ENCODE measurements around the gene CCDC158. TPM values are rescaled to one million over a fixed set of nuclear protein-coding genes. Genes with fewer than 3 reads are reported as not detected.

CCDC158 gene
- total and polyA plus RNA-seq, 2 of the 4 experiments (the other 2 are of a cell fraction) = not detected

- Histone ChIP-seq H3K14ac (replicated peaks; ENCODE audit: low read depth, low read length) (no peak overlapping the region), H3K27me3 (ENCODE audit: control insufficient read depth, insufficient read depth, low read length) (peaks cover 33% of the 10 kb centered on the region), H3K23ac (ENCODE audit: low read depth, low read length) (no peak overlapping the region), H3K4me2 (ENCODE audit: low read depth, low read length) (no peak overlapping the region), H4K5ac (ENCODE audit: low read depth, low read length) (no peak overlapping the region), H2BK120ac (ENCODE audit: low read depth, low read length) (no peak overlapping the region), H3K4ac (ENCODE audit: low read depth, low read length) (no peak overlapping the region), H3K9me3 (ENCODE audit: control insufficient read depth, insufficient read depth, low read length) (no peaks in the 10 kb centered on the region), H3K4me3 (ENCODE audit: insufficient read depth, low read depth, low read length) (no peak overlapping the region), H3K27ac (ENCODE audit: insufficient read depth, low read length) (no peak overlapping the region), H2AK5ac (ENCODE audit: low read depth, low read length) (no peak overlapping the region), H3K18ac (ENCODE audit: low read depth, low read length) (no peak overlapping the region), H3K9ac (ENCODE audit: low read depth, low read length) (no peak overlapping the region), H4K20me1 (ENCODE audit: insufficient read depth, low read length) (no peaks in the 10 kb centered on the region), H2BK5ac (ENCODE audit: low read depth, low read length, poor library complexity, severe bottlenecking) (no peak overlapping the region), H2BK15ac (ENCODE audit: low read depth, low read length) (no peak overlapping the region), H3K36me3 (ENCODE audit: control insufficient read depth, insufficient read depth, low read length) (no peaks in the 10 kb centered on the region), H3K56ac (ENCODE audit: extremely low read depth, insufficient read depth, low read length) (no peak overlapping the region), H3K4me1 (ENCODE audit: control insufficient read depth, insufficient read depth, low read length) (no peaks in the 10 kb centered on the region), H2AFZ (replicated peaks; ENCODE audit: low read length, poor library complexity) (no peak overlapping the region), H3K9me1 (ENCODE audit: insufficient read depth, low read length) (peaks cover 2% of the 10 kb centered on the region; the same call in 1 of the 2 replicates), H3K79me1 (ENCODE audit: low read depth in 1 of 2, low read length in 2 of 2) (no peaks in the 10 kb centered on the region), H4K91ac (ENCODE audit: insufficient read depth, low read depth, low read length) (no peak overlapping the region), H2AK9ac (replicated peaks; ENCODE audit: low read depth, low read length, poor library complexity) (no peak overlapping the region), H4K8ac (ENCODE audit: low read depth in 2 of 2, low read length in 2 of 2) (no peak overlapping the region), H2BK20ac (ENCODE audit: low read depth, low read length) (no peak overlapping the region)
- ChIA-PET CTCF (interaction anchor here (0.6 to 1.7 kb wide), 3 partner anchors 99 to 178 kb away, joined by 4 to 5 read pairs (median 5); no protein-coding TSS in a partner anchor), POLR2A (ENCODE audit: unreplicated experiment) (no interaction called here)
- TF ChIP-seq CEBPB (IDR thresholded peaks at IDR 0.05; ENCODE audit: low read depth, low read length) (peak; percentile 49), MAFK (IDR thresholded peaks at IDR 0.05; ENCODE audit: low read depth, low read length) (no peak), USF2 (IDR thresholded peaks at IDR 0.05; ENCODE audit: low read depth, low read length) (no peak)
- in situ Hi-C loops (cut with MboI; ENCODE audit: low sequenced_read_pairs) = no loop called here
- dilution Hi-C loops (cut with HindIII; ENCODE audit: low sequenced_read_pairs, unreplicated experiment) = no loop called here
- ATAC-seq (ENCODE audit: low read depth) (no peak), DNase-seq (no peak)
- WGBS, 2 experiments (ENCODE audit: extremely low coverage in 2 of 2, insufficient read length in 1 of 2) = no CpG with 5 or more reads among the region's 1 CpG
- BruUV-seq (replicated peaks) = no TSS peak
- intact Hi-C loops (cut with micrococcal nuclease) = no loop called here
Measured at GRCh38 chr4:76278583-76278982, 142.4 kb downstream of the CCDC158 start.
